PC-3 (cell line): ENCODE measurements around the gene PRR30.

Experiments used
- CTCF ChIP-seq: fragments of 300-600 bp; sonication (generic); conservative IDR thresholded peaks from 2 replicates; pipeline ENCODE4 v1.5.1; 2017; ENCODE audit warnings: antibody characterized with exemption, low read depth, mild to moderate bottlenecking, low read length
- EZH2 ChIP-seq: fragments of 300-600 bp; sonication (generic); IDR thresholded peaks from one replicate; pipeline ENCODE4 v1.6.1; 2017; ENCODE audit warnings: antibody characterized with exemption, mild to moderate bottlenecking, low read length; ENCODE audit not compliant: unreplicated experiment
- EZH2phosphoT487 ChIP-seq: fragments of 300-600 bp; sonication (generic); IDR thresholded peaks from 2 replicates; pipeline ENCODE4 v1.6.1; 2018; ENCODE audit warnings: mild to moderate bottlenecking, antibody characterized with exemption, low read length, borderline replicate concordance

- TF ChIP-seq CTCF: no peak
- no peak for TF ChIP-seq EZH2phosphoT487
- no peak for TF ChIP-seq EZH2
Measured at GRCh38 chr2:27095427-27095744, 43.8 kb downstream of the PRR30 start.
